Measurements from ENCODE around the gene HORMAD1.
"Not testable (repeated sequence)": the region's sequence is repeated elsewhere in the genome, so short reads cannot be mapped to it uniquely, and the experiment has no call there.

HORMAD1 gene, protein sequence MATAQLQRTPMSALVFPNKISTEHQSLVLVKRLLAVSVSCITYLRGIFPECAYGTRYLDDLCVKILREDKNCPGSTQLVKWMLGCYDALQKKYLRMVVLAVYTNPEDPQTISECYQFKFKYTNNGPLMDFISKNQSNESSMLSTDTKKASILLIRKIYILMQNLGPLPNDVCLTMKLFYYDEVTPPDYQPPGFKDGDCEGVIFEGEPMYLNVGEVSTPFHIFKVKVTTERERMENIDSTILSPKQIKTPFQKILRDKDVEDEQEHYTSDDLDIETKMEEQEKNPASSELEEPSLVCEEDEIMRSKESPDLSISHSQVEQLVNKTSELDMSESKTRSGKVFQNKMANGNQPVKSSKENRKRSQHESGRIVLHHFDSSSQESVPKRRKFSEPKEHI

DNA sequence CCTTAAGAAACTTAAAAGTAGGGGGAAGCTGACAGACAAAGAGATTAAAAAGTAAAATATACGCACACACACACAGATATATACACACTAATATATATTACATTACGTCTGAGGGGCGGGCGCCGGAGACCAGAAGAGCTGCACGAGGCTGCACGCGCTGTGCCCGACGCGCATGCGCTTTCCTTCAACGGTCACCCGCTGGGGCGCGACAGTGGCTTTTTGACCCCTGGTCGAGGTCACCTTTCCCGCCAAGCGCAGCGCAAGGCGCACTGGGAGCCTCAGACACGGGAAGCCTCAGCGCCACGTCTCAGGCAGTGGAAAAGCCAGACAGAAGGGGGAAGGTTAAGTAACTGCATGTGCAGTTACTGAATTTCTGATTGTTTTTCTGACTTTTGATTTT is at the start of gene HORMAD1:
Gene HORMAD1 (minus strand): TSS at position 193 of the 400 bp plus-strand sequence. CDS start 1,390 bp downstream, outside the sequence.
- DNase-seq (ENCODE audit: extremely low read depth in 1 of 2, low read depth in 1 of 2): no peak

DNA sequence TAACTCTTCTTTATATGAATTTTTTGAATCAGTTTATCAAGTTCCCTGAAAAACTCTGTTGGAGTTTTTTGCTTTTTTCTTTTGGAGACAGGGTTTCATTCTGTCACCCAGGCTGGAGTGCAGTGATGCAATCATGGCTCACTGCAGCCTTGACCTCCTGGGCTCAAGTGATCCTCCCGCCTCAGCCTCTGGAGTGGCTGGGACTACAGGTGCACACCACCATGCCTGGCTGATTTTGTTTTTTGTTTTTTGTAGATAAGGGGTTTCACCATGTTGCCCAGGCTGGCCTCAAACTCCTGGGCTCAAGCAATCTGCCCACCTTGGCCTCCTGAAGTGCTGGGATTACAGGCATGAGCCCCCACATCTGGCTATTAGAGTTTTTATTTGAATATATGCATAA is 47.0 kb upstream of the HORMAD1 start:
- not testable (repeated sequence) for DNase-seq (ENCODE audit: extremely low read depth in 1 of 2, low read depth in 1 of 2)

DNA sequence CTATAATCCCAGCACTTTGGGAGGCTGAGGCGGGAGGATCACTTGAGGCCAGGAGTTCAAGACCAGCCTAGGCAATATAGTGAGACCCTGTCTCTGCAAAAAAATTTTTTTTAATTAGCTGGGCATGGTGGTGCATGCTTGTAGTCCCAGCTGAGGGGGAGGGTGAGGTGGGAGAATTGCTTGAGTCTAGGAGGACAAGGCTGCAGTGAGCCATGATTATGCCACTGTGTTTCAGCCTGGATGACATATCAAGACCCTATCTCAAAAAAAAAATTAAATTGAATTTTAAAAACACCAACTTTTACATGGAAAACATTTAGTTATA is 45.2 kb upstream of the HORMAD1 start:
- not testable (repeated sequence) for DNase-seq (ENCODE audit: extremely low read depth in 1 of 2, low read depth in 1 of 2)

DNA sequence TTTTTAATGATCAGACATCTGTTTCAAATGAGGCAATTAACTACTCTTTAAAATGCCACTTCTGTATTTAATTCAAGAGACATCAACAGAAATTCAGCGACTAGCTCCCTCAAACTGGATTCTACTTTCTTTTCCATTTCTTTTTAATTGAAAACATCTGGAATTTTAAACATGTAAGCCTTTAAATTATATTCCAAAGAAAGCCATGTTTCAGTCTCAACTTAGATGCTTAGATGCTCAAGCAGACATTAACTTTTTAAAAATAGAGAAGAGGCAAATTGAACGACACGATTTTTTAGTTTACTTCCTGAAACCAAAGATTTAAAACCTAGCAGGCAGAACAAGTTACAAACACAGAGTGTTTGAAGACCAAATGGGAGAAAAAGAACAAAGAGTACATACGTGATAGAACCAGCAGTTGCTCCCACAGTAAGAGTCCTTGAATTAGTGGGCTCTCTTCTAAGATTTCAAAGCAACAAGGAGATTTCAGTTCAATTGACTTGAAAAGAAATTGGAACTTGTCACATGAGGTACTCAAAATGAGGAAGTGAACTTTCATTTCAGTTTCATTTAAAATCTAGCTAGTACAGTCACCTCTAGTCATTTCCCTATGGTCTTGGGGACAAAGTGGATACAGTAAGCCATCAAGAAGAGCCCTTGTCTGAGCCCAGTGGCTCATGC is 44.7 kb upstream of the HORMAD1 start, which contains the start of gene CTSS:
Gene CTSS (minus strand): TSS at position 483 of the 681 bp plus-strand sequence. CDS start 1,015 bp downstream, outside the sequence.
- no peak for DNase-seq (ENCODE audit: extremely low read depth in 1 of 2, low read depth in 1 of 2)

DNA sequence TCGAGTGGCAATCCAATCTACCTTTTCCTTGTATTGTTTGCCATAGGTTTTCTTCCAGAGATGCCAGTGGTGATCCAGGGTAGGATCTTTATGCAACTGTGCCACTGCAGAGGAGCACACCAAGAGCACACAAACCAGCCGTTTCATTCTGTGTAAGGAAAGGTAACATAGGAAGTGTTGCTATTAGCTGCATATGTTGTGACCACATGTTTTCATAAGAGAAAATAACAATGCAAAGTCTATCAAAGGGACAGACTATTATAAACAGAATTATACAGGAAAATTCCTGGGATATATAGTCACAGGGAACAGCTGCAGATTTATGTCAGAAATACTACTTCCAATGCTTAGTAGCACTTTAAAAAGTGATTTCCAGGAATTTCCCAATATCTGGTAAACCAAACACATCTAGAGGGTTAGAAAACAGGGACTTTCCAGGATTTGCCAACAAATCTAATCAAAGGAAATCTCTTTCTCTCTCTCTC is 44.0 kb upstream of the HORMAD1 start:
- no peak for DNase-seq (ENCODE audit: extremely low read depth in 1 of 2, low read depth in 1 of 2)

DNA sequence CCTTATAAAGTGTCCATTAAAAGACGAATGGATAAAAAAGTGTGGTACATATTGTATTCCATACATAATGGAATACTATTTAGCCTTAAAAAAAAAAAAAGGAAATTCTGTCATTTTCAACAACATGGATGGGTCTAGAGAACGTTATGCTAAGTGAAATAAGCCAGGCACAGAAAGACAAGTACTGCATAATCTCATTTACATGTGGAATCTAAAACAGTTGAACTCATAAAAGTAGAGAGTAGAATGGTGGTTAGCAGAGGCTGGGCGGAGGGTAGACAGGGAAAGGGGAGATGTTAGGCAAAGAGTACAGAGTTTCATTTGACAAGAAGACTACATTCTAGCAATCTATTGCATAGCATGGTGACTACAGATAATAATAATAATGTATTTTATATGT is 42.3 kb upstream of the HORMAD1 start:
- DNase-seq (ENCODE audit: extremely low read depth in 1 of 2, low read depth in 1 of 2): no peak

DNA sequence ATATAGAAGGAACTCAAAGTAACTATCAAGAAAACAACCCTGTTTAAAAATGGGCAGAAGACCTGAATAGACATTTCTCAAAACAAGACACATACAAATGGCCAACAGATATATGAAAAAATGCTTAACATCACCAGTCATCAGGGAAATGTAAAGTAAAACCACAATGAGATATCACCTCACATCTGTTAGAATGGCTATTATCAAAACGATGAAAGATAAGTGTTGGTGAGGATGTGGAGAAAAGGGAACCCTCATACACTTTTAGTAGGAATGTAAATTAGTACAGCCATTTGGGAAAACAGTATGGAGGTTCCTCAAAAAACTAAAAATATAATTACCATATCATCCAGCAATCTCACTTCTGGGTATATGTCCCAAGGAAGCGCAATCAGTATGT is 41.9 kb upstream of the HORMAD1 start:
- DNase-seq (ENCODE audit: extremely low read depth in 1 of 2, low read depth in 1 of 2): no peak

DNA sequence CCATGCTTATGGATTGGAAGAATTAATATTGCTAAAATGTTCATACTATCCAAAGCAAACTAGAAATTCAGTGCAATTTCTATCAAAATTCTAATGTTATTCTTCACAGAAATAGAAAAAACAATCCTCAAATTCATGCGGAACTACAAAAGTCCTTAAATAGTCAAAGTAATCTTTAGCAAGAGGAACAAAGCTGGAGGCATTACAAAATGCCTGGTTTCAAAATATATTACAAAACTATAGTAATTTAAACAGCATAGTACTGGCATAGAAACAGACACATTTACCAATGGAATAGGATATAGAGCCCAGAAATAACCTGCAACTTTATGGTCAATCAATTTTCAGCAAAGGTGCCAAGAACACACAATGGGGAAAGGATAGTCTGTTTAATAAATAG is 41.1 kb upstream of the HORMAD1 start:
- no peak for DNase-seq (ENCODE audit: extremely low read depth in 1 of 2, low read depth in 1 of 2)

DNA sequence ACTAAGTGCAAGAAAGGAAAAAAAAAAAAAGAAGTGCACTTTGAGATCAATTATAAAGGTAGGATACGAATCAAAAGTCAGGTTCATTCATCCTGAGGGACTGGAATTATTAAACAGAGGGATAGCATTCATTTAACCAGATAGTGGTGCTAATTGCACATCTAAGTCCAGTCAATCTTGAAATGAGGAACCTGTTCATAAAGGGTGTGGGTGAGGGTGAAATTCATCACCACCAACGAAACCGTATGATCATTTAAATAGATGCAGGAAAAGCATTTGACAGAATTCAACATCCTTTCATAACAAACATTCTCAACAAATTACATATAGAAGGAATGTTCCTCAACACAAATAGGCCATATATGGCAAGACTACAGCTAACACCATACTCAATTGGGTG is 39.3 kb upstream of the HORMAD1 start:
- no peak for DNase-seq (ENCODE audit: extremely low read depth in 1 of 2, low read depth in 1 of 2)

DNA sequence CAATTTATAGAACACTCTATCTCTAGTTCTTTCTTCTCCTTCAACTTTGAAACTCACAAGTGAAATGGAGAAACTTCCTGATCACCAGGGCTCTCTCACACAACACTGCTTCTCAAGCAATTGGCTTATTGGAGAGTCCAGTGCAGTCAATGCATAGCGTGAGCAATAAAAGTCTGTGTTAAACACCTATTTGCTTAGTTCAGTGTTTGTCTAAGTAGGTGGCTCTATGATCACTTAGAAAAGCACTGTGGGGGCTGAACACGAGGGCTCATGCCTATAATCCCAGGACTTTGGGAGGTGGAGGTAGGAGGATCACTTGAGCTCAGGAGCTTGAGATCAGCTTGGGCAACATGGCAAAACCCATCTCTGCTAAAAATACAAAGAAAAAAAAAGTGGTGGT is 32.7 kb upstream of the HORMAD1 start:
- no peak for DNase-seq (ENCODE audit: extremely low read depth in 1 of 2, low read depth in 1 of 2)

DNA sequence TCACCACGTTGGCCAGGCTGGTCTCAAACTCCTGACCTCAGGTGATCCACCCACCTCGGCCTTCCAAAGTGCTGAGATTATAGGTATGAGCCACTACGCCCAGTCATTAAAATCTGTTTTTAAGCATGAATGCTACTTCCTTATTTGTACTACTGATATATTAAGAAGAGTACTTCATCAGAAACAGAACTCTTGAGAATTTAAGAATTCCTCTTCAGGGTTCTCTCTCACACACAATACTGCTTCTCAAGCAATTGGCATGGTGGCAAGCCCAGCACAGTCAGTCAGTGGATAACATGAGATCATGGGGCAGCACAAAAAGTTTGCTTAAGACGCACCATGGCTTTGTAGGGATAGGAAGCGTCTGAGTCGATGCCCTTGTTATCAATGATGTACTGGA is 30.7 kb upstream of the HORMAD1 start:
- DNase-seq (ENCODE audit: extremely low read depth in 1 of 2, low read depth in 1 of 2): no peak

DNA sequence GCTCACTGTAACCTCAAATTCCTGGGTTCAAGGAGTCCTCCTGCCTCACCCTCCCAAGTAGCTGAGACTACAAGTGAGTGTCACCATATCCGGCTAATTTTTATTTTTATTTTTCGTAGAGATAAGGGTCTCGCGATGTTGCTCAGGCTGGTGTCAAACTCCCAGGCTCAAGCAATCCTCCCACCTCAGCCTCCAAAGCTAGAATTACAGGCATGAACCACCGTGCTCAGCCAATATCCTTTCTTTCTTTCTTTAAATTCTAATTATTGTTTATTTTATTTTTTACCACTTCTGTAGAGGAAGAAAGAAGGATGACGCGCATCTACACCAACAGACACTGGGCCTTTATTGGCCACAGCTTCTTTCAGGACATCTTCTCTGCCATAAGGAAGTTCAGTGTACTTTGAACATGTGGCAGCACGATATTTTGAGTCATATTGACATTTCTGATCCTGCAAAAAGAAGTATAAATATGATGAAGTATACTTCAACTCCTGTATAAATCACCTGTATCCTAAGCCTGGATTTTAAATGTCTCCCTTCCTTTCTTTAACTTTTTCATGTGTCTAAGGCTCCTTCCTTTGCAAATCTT is 29.1 kb upstream of the HORMAD1 start:
- DNase-seq (ENCODE audit: extremely low read depth in 1 of 2, low read depth in 1 of 2): no peak

DNA sequence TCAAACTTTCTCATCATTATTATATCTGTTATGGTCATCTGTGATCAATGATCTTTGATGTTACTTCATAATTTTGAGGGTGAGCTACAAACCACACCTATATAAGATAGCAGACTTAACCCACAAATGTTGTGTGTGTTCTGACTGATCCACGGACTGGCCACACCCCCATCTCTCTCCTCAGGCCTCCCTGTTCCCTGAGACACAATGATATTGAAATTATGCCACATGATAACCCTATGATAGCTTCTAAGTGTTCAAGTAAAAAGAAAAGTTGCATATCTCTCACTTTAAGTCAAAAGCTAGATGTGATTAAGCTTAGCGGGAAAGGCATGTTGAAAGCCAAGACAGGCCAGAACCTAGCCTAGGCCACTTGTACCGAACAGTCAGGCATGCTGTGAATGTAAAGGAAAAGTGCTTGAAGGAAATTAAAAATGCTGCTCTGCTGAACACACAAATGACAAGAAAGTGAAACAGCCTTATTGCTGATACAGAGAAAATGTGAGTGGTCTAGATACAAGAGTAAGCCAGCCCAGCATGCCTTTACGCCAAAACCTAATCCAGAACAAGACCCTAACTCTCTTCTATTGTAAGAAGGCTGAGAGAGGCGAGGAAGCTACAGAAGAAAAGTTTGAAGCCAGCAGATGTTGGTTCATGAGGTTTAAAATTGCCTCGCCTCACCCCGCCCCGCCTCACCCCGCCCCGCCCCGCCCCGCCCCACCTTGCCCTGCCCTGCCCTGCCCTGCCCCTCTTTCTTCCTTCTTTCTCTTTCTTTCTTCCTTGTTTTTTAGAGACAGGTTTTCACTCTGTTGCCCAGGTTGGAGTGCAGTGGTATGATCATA is 28.4 kb upstream of the HORMAD1 start:
- no peak for DNase-seq (ENCODE audit: extremely low read depth in 1 of 2, low read depth in 1 of 2)

DNA sequence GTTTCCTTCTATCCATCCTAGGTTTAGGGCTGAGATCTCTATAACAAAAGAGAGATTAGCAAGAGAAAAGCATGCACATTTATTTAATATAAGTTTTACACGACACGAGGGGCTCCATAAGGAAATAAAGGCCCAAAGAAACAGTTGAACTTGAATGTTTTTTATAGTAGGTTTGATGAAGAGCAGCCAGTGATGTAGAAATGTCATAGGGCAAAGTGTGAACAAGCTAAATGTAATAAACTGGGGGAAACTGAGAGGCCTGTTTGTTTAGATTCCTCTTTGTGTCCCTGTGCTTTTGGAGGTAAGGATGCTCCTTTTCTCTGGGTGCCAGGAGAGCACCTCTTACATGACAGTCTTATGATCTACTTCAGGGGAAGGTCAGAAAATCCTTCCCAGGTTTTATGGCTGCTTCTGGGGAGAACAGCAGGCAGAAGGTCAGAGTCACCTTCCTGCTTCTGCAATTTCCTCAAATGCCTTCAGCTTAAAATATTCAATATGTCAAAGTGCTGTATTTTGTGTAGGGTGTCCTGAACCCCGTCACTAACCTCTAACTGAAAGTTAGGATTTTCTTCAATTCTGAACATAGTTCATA is 9.5 kb upstream of the HORMAD1 start:
- DNase-seq (ENCODE audit: extremely low read depth in 1 of 2, low read depth in 1 of 2): no peak

DNA sequence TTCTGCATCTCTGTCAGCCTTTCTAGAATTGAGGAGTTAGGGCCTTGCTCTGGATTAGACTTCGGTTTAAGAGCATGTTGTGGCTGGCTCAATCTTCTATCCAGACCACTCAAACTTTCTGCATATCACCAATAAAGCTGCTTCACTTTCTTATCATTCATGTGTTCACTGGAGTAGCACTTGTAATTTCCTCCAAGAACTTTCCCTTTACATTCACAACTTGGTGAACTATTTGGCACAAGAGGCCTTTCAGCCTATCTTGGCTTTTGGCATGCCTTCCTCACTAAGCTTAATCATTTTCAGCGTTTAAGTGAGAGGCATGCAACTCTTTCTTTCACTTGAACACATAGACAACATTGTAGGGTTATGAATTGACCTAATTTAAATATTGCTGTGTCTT is 3.6 kb upstream of the HORMAD1 start:
- DNase-seq (ENCODE audit: extremely low read depth in 1 of 2, low read depth in 1 of 2): no peak

DNA sequence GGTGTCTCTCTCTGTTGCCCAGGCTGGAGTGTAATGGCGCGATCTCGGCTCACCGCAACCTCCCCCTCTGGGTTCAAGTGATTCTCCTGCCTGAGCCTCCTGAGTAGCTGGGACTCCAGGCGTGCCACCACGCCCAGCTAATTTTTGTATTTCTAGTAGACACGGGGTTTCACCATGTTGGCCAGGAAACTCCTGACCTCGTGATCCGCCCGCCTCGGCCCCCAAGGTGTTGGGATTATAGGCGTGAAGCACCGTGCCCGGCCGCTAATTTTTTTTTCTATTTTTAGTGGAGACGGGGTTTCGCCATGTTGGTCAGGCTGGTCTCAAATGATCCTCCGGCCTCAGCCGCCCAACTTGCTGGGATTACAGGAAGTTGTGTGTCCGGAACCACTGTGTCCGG is 597 bp downstream of the HORMAD1 start:
- no peak for DNase-seq (ENCODE audit: extremely low read depth in 1 of 2, low read depth in 1 of 2)

DNA sequence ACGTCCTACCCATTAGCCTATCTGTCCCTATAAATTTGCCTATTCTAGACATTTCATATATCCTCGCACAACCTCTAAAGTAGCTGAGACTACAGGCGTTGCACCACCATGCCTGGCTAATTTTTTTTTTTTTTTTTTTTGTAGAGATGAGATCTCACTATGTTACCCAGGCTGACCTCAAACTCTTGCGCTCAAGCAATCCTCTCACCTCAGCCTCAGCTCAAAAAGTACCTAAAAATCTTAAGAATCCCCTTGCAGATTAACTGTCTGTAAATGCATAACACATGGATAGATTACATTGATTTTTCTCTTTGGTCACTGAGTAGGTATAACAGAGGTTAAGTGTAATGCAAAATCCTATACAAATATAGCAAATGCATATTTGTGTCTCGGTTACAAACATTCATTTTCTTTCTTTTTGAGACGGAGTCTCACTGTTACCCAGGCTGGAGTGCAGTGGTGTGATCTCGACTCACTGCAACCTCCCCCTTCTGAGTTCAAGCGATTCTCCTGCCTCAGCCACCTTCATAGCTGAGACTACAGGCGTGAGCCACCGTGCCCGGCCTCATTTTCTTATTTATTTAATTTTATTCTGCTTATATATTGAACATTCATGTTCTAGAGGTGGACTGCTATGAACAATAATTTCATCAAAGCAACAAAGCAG is 2.3 kb downstream of the HORMAD1 start:
- no peak for DNase-seq (ENCODE audit: extremely low read depth in 1 of 2, low read depth in 1 of 2)

DNA sequence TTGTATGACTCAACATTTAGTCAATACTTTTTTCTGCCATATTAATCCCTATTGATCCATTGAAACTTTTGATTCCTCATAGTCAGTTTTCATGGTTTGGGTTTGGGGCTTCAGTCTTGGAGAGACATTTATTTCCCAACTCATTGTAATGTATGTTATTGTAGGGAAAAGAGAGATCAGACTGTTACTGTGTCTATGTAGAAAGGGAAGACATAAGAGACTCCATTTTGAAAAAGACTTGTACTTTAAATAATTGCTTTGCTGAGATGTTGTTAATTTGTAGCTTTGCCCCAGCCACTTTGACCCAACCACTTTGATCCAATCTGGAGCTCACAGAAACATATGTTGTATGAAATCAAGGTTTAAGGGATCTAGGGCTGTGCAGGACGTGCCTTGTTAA is 11.7 kb downstream of the HORMAD1 start:
- not testable (repeated sequence) for DNase-seq (ENCODE audit: extremely low read depth in 1 of 2, low read depth in 1 of 2)

DNA sequence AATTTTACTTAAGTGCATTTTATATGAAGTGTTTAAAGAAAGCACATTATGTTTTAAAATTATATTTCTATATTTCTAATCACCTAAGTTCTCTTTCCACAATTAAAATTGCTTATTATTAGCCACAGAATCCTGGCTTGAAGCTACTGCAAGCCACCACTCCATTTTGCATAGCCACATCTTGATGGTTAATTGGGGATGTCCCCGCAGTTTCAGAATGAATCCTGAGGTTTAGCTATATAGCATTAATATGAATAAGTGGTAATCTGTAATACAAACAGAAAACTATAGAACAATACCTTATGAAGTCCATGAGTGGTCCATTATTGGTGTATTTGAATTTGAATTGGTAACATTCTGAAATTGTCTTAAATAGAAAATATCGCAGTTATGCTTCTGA is 12.1 kb downstream of the HORMAD1 start:
- DNase-seq (ENCODE audit: extremely low read depth in 1 of 2, low read depth in 1 of 2): peak in 1 of 2 donors; percentile 22

DNA sequence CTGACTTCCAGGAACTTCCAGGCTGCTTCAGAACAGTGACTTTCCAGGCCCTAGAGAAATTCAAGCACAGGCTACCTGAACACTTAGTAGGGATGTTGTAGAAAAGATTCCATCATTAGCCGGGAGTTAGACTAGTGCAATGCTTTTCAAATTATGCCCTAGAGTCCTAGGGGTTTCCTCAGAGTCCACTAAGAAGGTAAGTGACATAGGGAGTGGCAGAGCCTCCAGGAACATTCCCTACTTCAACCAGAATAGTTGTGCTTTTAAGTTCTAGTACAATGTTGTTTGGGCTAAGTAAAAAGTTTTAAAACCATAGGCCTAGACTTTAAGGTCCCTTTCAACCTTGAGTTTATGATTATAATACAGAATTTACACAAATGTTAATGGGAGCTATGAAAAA is 14.6 kb downstream of the HORMAD1 start:
- DNase-seq (ENCODE audit: extremely low read depth in 1 of 2, low read depth in 1 of 2): no peak
